SU-DHL-6 (cell line): ENCODE data around the gene ZNF586.
"Not testable (repeated sequence)": the region's sequence is repeated elsewhere in the genome, so short reads cannot be mapped to it uniquely, and the experiment has no call there.

Experiments
- H2AFZ ChIP-seq: fragments of 200-600 bp; sonication (generic); 2 replicates; pipeline ENCODE4 v1.6.1; 2014; ENCODE audit warnings: low read depth, mild to moderate bottlenecking, moderate library complexity, mixed read lengths, antibody characterized with exemption, low read length; ENCODE audit not compliant: severe bottlenecking
- H3F3A ChIP-seq: fragments of 200-600 bp; shearing (Covaris generic); 2 replicates; pipeline ENCODE4 v1.6.0; 2016; ENCODE audit warnings: antibody characterized with exemption, mild to moderate bottlenecking; ENCODE audit not compliant: insufficient read depth
- H3K27ac ChIP-seq: fragments of 200-600 bp; sonication (generic); 2 replicates; pipeline ENCODE4 v1.5.1; 2016; ENCODE audit warnings: low read depth, mild to moderate bottlenecking, low read length, moderate library complexity, mixed read lengths
- H3K27me3 ChIP-seq: fragments of 200-600 bp; sonication (generic), shearing (Covaris generic); 2 replicates; pipeline ENCODE4 v1.6.0; 2014; ENCODE audit warnings: mild to moderate bottlenecking, low read length
- H3K36me3 ChIP-seq: fragments of 200-600 bp; sonication (generic); 2 replicates; pipeline ENCODE4 v1.6.1; 2014; ENCODE audit warnings: mild to moderate bottlenecking, low read length, mixed read lengths
- H3K4me2 ChIP-seq: fragments of 300-600, 200-600 bp; shearing (Covaris generic), sonication (generic); 2 replicates; pipeline ENCODE4 v1.6.0; 2014; ENCODE audit warnings: low read length, low read depth, mild to moderate bottlenecking; ENCODE audit not compliant: poor library complexity, severe bottlenecking
- H3K4me3 ChIP-seq: fragments of 200-600 bp; sonication (generic); 2 replicates; pipeline ENCODE4 v1.5.1; 2014; ENCODE audit warnings: antibody characterized with exemption, low read length, mild to moderate bottlenecking, mixed read lengths; ENCODE audit not compliant: insufficient read depth, poor library complexity, severe bottlenecking
- H3K79me2 ChIP-seq: fragments of 200-600 bp; sonication (generic); 2 replicates; pipeline ENCODE4 v1.6.1; 2014; ENCODE audit warnings: mild to moderate bottlenecking, low read length, moderate library complexity; ENCODE audit not compliant: insufficient read depth
- H3K9ac ChIP-seq: fragments of 200-600 bp; sonication (generic); 2 replicates; pipeline ENCODE4 v1.7.0; 2014; ENCODE audit warnings: mild to moderate bottlenecking, low read length
- H3K9me2 ChIP-seq: fragments of 200-600 bp; sonication (generic); replicated peaks from 2 replicates; pipeline ENCODE4 v1.6.1; 2014; ENCODE audit warnings: low read length; ENCODE audit not compliant: insufficient read depth
- H3K9me3 ChIP-seq: fragments of 200-600 bp; sonication (generic); 2 replicates; pipeline ENCODE4 v1.6.1; 2014; ENCODE audit warnings: low read length, mixed read lengths; ENCODE audit not compliant: insufficient read depth
- H4K20me1 ChIP-seq: fragments of 200-600 bp; sonication (generic); 2 replicates; pipeline ENCODE4 v1.6.1; 2014; ENCODE audit warnings: low read depth, mild to moderate bottlenecking, antibody characterized with exemption, low read length, moderate library complexity, mixed read lengths
- EZH2phosphoT487 ChIP-seq: fragments of 200-600 bp; sonication (generic), shearing (Covaris generic); conservative IDR thresholded peaks from 2 replicates; pipeline ENCODE4 v1.6.1; 2018; ENCODE audit warnings: mild to moderate bottlenecking, antibody characterized with exemption, low read length, moderate library complexity, mixed read lengths
- TF ChIP-seq, protein P1 (sequence below): fragments of 200-600 bp; sonication (generic); IDR thresholded peaks from one replicate; pipeline ENCODE4 v1.5.1; 2017; ENCODE audit warnings: antibody characterized with exemption, mild to moderate bottlenecking, low read length, moderate library complexity; ENCODE audit not compliant: insufficient read depth, poor library complexity, severe bottlenecking

Gene ZNF586

DNA sequence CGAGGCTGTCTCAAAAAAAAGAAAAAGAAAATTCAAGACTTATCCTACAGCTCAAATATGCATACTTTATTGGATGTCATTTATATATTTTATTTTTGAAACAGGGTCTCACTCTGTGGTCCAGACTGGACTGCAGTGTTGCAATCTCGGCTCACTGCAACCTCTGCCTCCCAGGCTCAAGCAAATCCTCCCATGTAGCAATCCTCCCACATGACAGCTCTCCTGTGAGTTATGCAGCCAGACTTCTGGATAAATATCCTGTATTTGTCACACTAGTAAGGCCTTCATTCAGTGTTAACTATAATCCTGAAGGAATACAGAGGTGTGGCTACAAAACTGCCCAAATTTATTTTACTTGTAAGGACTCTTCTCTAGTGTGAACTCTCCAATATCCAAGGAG lies 38.1 kb downstream of the ZNF586 start:
- H3F3A ChIP-seq, result peaks cover 4% of the 10 kb centered on the region; the same call in 1 of the 2 replicates
- TF ChIP-seq, protein P1, sequence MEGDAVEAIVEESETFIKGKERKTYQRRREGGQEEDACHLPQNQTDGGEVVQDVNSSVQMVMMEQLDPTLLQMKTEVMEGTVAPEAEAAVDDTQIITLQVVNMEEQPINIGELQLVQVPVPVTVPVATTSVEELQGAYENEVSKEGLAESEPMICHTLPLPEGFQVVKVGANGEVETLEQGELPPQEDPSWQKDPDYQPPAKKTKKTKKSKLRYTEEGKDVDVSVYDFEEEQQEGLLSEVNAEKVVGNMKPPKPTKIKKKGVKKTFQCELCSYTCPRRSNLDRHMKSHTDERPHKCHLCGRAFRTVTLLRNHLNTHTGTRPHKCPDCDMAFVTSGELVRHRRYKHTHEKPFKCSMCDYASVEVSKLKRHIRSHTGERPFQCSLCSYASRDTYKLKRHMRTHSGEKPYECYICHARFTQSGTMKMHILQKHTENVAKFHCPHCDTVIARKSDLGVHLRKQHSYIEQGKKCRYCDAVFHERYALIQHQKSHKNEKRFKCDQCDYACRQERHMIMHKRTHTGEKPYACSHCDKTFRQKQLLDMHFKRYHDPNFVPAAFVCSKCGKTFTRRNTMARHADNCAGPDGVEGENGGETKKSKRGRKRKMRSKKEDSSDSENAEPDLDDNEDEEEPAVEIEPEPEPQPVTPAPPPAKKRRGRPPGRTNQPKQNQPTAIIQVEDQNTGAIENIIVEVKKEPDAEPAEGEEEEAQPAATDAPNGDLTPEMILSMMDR, result no peak
- H3K9me2 ChIP-seq, result no peaks in the 10 kb centered on the region
- no peaks in the 10 kb centered on the region for H4K20me1 ChIP-seq
- no peak overlapping the region for H3K27ac ChIP-seq
- no peaks in the 10 kb centered on the region for H3K27me3 ChIP-seq
- H3K9ac ChIP-seq, result no peak overlapping the region
- H3K4me2 ChIP-seq, result no peak overlapping the region
- no peaks in the 10 kb centered on the region for H3K36me3 ChIP-seq
- H3K9me3 ChIP-seq, result no peaks in the 10 kb centered on the region
- H3K79me2 ChIP-seq, result peaks cover 27% of the 10 kb centered on the region
- H2AFZ ChIP-seq, result no peak overlapping the region
- H3K4me3 ChIP-seq, result no peak overlapping the region

DNA sequence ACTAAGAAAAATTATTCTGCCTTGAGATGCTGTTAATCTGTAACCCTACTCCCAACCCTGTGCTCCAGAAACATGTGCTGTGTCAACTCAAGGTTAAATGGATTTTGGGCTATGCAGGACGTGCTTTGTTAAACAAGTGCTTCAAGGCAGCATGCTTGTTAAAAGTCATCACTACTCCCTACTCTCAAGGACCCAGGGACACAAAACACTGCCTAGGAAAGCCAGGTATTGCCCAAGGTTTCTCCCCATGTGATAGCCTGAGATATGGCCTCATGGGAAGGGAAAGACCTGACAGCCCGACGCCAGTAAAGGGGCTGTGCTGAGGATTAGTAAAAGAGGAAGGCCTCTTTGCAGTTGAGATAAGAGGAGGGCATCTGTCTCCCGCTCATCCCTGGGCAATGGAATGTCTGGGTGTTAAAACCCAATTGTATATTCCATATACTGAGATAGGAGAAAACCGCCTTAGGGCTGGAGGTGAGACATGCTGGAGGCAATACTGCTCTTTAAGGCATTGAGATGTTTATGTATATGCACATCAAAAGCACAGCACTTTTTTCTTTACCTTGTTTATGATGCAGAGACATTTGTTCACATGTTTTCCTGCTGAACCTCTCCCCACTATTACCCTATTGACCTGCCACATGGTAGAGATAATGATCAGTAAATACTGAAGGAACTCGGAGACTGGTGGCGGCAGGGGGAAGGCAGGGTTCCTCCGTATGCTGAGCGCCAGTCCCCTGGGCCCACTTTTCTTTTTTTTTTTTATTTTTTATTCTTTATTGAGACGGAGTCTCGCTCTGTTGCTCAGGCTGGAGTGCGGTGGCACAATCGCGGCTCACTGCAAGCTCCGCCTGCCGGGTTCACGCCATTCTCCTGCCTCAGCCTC lies 41.2 kb downstream of the ZNF586 start:
- not testable (repeated sequence) for H3K36me3 ChIP-seq, H3K4me3 ChIP-seq, H4K20me1 ChIP-seq, H3K9me2 ChIP-seq, H3K9me3 ChIP-seq, H3K9ac ChIP-seq, H3K27me3 ChIP-seq, H3K27ac ChIP-seq, H3F3A ChIP-seq, H2AFZ ChIP-seq, H3K4me2 ChIP-seq
- H3K79me2 ChIP-seq, result peaks cover 33% of the 10 kb centered on the region

DNA sequence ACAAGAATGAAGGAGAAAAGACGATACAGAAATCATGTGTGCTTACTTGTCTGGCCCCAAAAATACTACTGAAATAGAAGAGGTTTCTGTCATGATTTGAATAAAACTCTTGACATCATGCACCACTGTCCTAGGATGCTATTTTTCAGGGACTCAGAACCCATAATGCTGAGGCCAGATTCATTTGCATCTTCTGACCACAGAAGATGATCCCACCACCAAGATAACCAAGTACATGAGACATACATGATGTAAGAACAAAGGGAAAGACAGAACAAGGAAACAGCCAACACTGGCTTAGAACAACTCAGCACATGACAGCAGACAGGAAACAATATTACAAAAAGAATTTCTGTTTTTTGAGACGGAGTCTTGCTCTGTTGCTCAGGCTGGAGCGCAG lies 42.8 kb downstream of the ZNF586 start:
- H4K20me1 ChIP-seq, result no peaks in the 10 kb centered on the region
- no peaks in the 10 kb centered on the region for H3K27me3 ChIP-seq
- 0 out of 2 replicates have a peak, but pooled peaks cover 4% of the 10 kb centered on the region for H3F3A ChIP-seq
- H3K9ac ChIP-seq, result no peak overlapping the region
- peaks cover 28% of the 10 kb centered on the region for H3K79me2 ChIP-seq
- no peaks in the 10 kb centered on the region for H3K9me2 ChIP-seq
- H3K4me3 ChIP-seq, result no peak overlapping the region
- TF ChIP-seq, protein P1, result no peak
- no peak for TF ChIP-seq EZH2phosphoT487
- no peaks in the 10 kb centered on the region for H3K9me3 ChIP-seq
- no peak overlapping the region for H2AFZ ChIP-seq
- no peaks in the 10 kb centered on the region for H3K36me3 ChIP-seq
- H3K4me2 ChIP-seq, result peak overlapping the region; percentile 28
- 0 out of 2 replicates have a peak overlapping the region, but pooled peaks have one; percentile 35 for H3K27ac ChIP-seq

DNA sequence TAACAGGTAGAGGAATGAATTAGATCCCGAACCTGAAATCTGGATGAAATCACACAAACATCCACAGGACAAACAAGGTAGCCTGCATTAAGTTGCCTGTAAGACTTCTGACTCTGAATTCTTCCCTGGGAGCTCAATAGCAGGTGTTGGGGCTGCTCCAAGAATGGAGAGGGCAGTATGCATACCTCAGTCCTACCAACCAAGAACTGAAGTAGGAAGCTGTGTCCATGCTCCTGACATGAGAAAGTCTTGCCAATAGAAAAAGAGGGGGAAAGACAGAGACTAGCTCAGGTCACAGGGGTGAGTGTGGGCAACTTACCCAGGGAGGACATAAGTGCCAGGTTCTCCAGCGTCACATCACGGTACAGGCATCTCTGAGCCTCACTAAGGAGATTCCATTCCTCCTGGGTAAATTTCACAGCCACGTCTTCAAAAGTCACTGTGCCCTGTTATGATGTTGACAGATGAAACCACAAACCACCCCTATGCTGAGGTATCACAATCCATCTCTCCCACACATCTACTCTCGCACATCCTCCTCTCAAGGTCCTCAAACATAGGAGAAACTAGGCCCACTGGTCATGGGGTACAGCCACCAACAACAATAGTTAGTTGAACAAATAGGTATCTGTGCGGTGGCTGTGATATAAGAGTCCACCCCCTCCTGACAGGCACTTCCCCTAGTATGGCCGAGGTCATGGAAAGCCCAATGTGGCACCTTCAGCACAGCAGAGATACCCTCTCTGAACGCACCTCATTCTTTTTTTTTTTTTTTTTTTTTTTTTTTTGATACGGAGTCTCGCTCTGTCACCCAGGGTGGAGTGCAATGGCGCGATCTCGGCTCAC lies 43.7 kb downstream of the ZNF586 start:
- not testable (repeated sequence) for H4K20me1 ChIP-seq, H2AFZ ChIP-seq, H3K27me3 ChIP-seq, H3K9ac ChIP-seq, H3K4me3 ChIP-seq, H3F3A ChIP-seq, H3K9me3 ChIP-seq, H3K27ac ChIP-seq, H3K9me2 ChIP-seq, H3K36me3 ChIP-seq
- H3K4me2 ChIP-seq, result peak overlapping the region; percentile 95
- peaks cover 28% of the 10 kb centered on the region for H3K79me2 ChIP-seq
